Gastrocnemius medialis (tissue), 4 donors: ENCODE data around the gene ATE1.

Experiments
- POLR2A ChIP-seq, 2 donors: fragments of 450-650 bp; IDR thresholded peaks; one replicate each; pipeline ENCODE4 v1.6.1; 2017; ENCODE audit warnings: antibody characterized with exemption in 2 of 2, mild to moderate bottlenecking in 2 of 2, moderate library complexity in 2 of 2
- TF ChIP-seq, protein P1 (sequence below), 5 experiments: fragments of 450-650 bp in 3 of 5; fragments of 200-600 bp in 2 of 5; sonication (generic) in 2 of 5; IDR thresholded peaks in 4 of 5; conservative IDR thresholded peaks in 1 of 5; 1 replicate in 4 of 5; 2 replicates in 1 of 5; pipeline ENCODE4 v1.5.1; 2016 to 2019; ENCODE audit warnings: antibody characterized with exemption in 5 of 5, mild to moderate bottlenecking in 3 of 5, moderate library complexity in 3 of 5

DNA sequence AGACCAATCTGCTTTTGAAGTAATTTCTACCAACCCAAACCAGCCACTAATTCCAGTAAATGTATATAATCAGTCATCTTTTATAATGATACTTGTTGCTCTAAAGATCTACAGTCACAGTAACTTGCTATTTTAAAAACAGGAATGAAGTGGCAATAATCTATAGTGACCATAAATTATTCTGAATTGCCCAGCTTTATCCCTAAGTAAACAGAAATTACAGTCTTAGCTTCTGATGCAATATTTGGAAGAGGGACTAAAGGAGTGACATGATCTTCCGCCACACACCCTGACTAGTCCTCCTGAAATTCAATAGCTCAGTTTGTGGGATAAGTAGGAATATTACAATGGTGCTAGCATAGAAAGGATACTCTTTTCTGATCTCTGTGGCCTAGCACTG, 96.1 kb downstream of the ATE1 start:
- TF ChIP-seq, protein P1, sequence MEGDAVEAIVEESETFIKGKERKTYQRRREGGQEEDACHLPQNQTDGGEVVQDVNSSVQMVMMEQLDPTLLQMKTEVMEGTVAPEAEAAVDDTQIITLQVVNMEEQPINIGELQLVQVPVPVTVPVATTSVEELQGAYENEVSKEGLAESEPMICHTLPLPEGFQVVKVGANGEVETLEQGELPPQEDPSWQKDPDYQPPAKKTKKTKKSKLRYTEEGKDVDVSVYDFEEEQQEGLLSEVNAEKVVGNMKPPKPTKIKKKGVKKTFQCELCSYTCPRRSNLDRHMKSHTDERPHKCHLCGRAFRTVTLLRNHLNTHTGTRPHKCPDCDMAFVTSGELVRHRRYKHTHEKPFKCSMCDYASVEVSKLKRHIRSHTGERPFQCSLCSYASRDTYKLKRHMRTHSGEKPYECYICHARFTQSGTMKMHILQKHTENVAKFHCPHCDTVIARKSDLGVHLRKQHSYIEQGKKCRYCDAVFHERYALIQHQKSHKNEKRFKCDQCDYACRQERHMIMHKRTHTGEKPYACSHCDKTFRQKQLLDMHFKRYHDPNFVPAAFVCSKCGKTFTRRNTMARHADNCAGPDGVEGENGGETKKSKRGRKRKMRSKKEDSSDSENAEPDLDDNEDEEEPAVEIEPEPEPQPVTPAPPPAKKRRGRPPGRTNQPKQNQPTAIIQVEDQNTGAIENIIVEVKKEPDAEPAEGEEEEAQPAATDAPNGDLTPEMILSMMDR (IDR thresholded peaks at IDR 0.05 in 4 of 5, conservative IDR thresholded peaks at IDR 0.05 in 1 of 5): no peak
- no peak for TF ChIP-seq POLR2A (IDR thresholded peaks at IDR 0.05)
